Rectal smooth muscle tissue (tissue), 1 donor: Measurements from ENCODE around the gene SETX.

Experiments
- H3K27ac ChIP-seq: one replicate; pipeline ENCODE4 v1.7.0; 2013; ENCODE audit warnings: low read depth, low read length, inconsistent platforms
- H3K27me3 ChIP-seq: one replicate; pipeline ENCODE4 v1.7.0; 2013; ENCODE audit warnings: low read length; ENCODE audit not compliant: control insufficient read depth, insufficient read depth
- H3K36me3 ChIP-seq: one replicate; pipeline ENCODE4 v1.7.0; 2013; ENCODE audit warnings: low read length; ENCODE audit not compliant: control insufficient read depth, insufficient read depth
- H3K4me1 ChIP-seq: one replicate; pipeline ENCODE4 v1.7.0; 2013; ENCODE audit warnings: low read length; ENCODE audit not compliant: control insufficient read depth, insufficient read depth
- H3K4me3 ChIP-seq: one replicate; pipeline ENCODE4 v1.7.0; 2013; ENCODE audit warnings: low read length
- H3K9ac ChIP-seq: one replicate; pipeline ENCODE4 v1.7.0; 2013; ENCODE audit warnings: low read length

The SETX gene

GRCh38 chr9:132266017-132266416, 88.8 kb downstream of the SETX start:
- Histone ChIP-seq H3K36me3 (peaks cover 24% of the 10 kb centered on the region), H3K27me3 (no peaks in the 10 kb centered on the region), H3K9ac (no peak overlapping the region), H3K4me1 (no peaks in the 10 kb centered on the region), H3K4me3 (no peak overlapping the region), H3K27ac (no peak overlapping the region)

- Histone ChIP-seq H3K27ac (no peak overlapping the region), H3K27me3 (no peaks in the 10 kb centered on the region), H3K36me3 (peaks cover 14% of the 10 kb centered on the region), H3K9ac (no peak overlapping the region), H3K4me3 (no peak overlapping the region), H3K4me1 (no peaks in the 10 kb centered on the region)
Observed at GRCh38 chr9:132260846-132261245, 93.9 kb downstream of the SETX start.

- Histone ChIP-seq H3K36me3 (no peaks in the 10 kb centered on the region), H3K4me1 (no peaks in the 10 kb centered on the region), H3K9ac (no peak overlapping the region), H3K27me3 (no peaks in the 10 kb centered on the region), H3K4me3 (no peak overlapping the region), H3K27ac (no peak overlapping the region)
Observed at GRCh38 chr9:132250324-132251262, 104.2 kb downstream of the SETX start.

- H3K27ac ChIP-seq: no peak overlapping the region
- no peak overlapping the region for H3K4me3 ChIP-seq
- no peaks in the 10 kb centered on the region for H3K27me3 ChIP-seq
- no peaks in the 10 kb centered on the region for H3K4me1 ChIP-seq
- H3K36me3 ChIP-seq: no peaks in the 10 kb centered on the region
- H3K9ac ChIP-seq: no peak overlapping the region
Observed at GRCh38 chr9:132249690-132250089, 105.1 kb downstream of the SETX start.

GRCh38 chr9:132249123-132249522, 105.7 kb downstream of the SETX start:
- no peaks in the 10 kb centered on the region for H3K4me1 ChIP-seq
- no peaks in the 10 kb centered on the region for H3K27me3 ChIP-seq
- no peak overlapping the region for H3K9ac ChIP-seq
- H3K36me3 ChIP-seq: no peaks in the 10 kb centered on the region
- no peak overlapping the region for H3K27ac ChIP-seq
- no peak overlapping the region for H3K4me3 ChIP-seq

GRCh38 chr9:132247942-132248341, 106.8 kb downstream of the SETX start:
- Histone ChIP-seq H3K27ac (no peak overlapping the region), H3K4me3 (no peak overlapping the region), H3K27me3 (no peaks in the 10 kb centered on the region), H3K4me1 (no peaks in the 10 kb centered on the region), H3K36me3 (no peaks in the 10 kb centered on the region), H3K9ac (no peak overlapping the region)

- H3K27me3 ChIP-seq: no peaks in the 10 kb centered on the region
- no peak overlapping the region for H3K9ac ChIP-seq
- H3K27ac ChIP-seq: no peak overlapping the region
- H3K4me3 ChIP-seq: no peak overlapping the region
- H3K4me1 ChIP-seq: no peaks in the 10 kb centered on the region
- H3K36me3 ChIP-seq: no peaks in the 10 kb centered on the region
Observed at GRCh38 chr9:132245465-132245864, 109.3 kb downstream of the SETX start.

- Histone ChIP-seq H3K9ac (no peak overlapping the region), H3K4me1 (no peaks in the 10 kb centered on the region), H3K36me3 (no peaks in the 10 kb centered on the region), H3K27me3 (no peaks in the 10 kb centered on the region), H3K4me3 (no peak overlapping the region), H3K27ac (no peak overlapping the region)
Observed at GRCh38 chr9:132244582-132245455, 110.0 kb downstream of the SETX start.

GRCh38 chr9:132243156-132244074, 111.4 kb downstream of the SETX start:
- H3K36me3 ChIP-seq: no peaks in the 10 kb centered on the region
- no peaks in the 10 kb centered on the region for H3K4me1 ChIP-seq
- H3K4me3 ChIP-seq: no peak overlapping the region
- H3K27ac ChIP-seq: no peak overlapping the region
- no peak overlapping the region for H3K9ac ChIP-seq
- no peaks in the 10 kb centered on the region for H3K27me3 ChIP-seq

- Histone ChIP-seq H3K27ac (no peak overlapping the region), H3K4me1 (no peaks in the 10 kb centered on the region), H3K4me3 (peak overlapping the region; percentile 82), H3K36me3 (no peaks in the 10 kb centered on the region), H3K27me3 (no peaks in the 10 kb centered on the region), H3K9ac (no peak overlapping the region)
Observed at GRCh38 chr9:132242621-132243155, 112.1 kb downstream of the SETX start.

- H3K9ac ChIP-seq: no peak overlapping the region
- H3K27ac ChIP-seq: no peak overlapping the region
- no peaks in the 10 kb centered on the region for H3K27me3 ChIP-seq
Observed at GRCh38 chr9:132241840-132242620, 112.8 kb downstream of the SETX start.

More at GRCh38 chr9:132241840-132242620, 112.8 kb downstream of the SETX start:
- H3K4me1 ChIP-seq: no peaks in the 10 kb centered on the region
- H3K4me3 ChIP-seq: peak overlapping the region; percentile 82
- no peaks in the 10 kb centered on the region for H3K36me3 ChIP-seq
